ENCODE results near the gene ST14.

GRCh38 chr11:130194241-130195023, 34.9 kb downstream of the ST14 start:
- TF ChIP-seq CTCF (IDR thresholded peaks at IDR 0.05) (no peak), POLR2AphosphoS5 (IDR thresholded peaks at IDR 0.05) (no peak)
